HepG2 (cell line): Measurements from ENCODE around the gene LDB3. TPM values are rescaled to one million over a fixed set of nuclear protein-coding genes. Genes with fewer than 3 reads are reported as not detected.

Experiments
- AKAP8 ChIP-seq: sonication (generic); formaldehyde crosslinking; IDR thresholded peaks from 2 replicates; pipeline ENCODE4 v1.5.1; 2020; ENCODE audit warnings: mild to moderate bottlenecking, missing genetic modification reagents
- ASH2L ChIP-seq: fragments of 300-600, 200-600 bp; sonication (generic); IDR thresholded peaks from 2 replicates; pipeline ENCODE4 v1.7.0; 2017; ENCODE audit warnings: low read depth, mild to moderate bottlenecking, moderate library complexity, mixed read lengths, low read length; ENCODE audit not compliant: insufficient read length
- CENPX ChIP-seq: sonication (generic); formaldehyde crosslinking; IDR thresholded peaks from 2 replicates; pipeline ENCODE4 v1.9.0; 2021; ENCODE audit warnings: mild to moderate bottlenecking, missing genetic modification reagents, moderate library complexity
- EHMT2 ChIP-seq: fragments of 200-600 bp; sonication (generic); IDR thresholded peaks from 2 replicates; pipeline ENCODE4 v1.7.0; 2017; ENCODE audit warnings: antibody characterized with exemption, low read depth, low read length, borderline replicate concordance
- ELF3 ChIP-seq: IDR thresholded peaks from 2 replicates; pipeline ENCODE4 v1.6.1; 2016; ENCODE audit warnings: missing genetic modification reagents, missing compliant biosample characterization
- GABPB1 ChIP-seq: IDR thresholded peaks from 2 replicates; pipeline ENCODE4 v1.6.1; 2016; ENCODE audit warnings: mild to moderate bottlenecking, missing genetic modification reagents, moderate library complexity, missing compliant biosample characterization
- GLMP ChIP-seq: sonication (generic); formaldehyde crosslinking; IDR thresholded peaks from 2 replicates; pipeline ENCODE4 v1.9.0; 2021; ENCODE audit warnings: missing genetic modification reagents, mild to moderate bottlenecking, borderline replicate concordance
- HDAC2 ChIP-seq: sonication (generic); formaldehyde crosslinking; IDR thresholded peaks from 2 replicates; pipeline ENCODE4 v1.4.0; 2020; ENCODE audit warnings: missing genetic modification reagents
- KLF12 ChIP-seq: sonication (generic); formaldehyde crosslinking; IDR thresholded peaks from 2 replicates; pipeline ENCODE4 v1.4.0; 2020; ENCODE audit warnings: missing genetic modification reagents, borderline replicate concordance
- MIER2 ChIP-seq: IDR thresholded peaks from 2 replicates; pipeline ENCODE4 v1.6.1; 2016; ENCODE audit warnings: missing biosample characterization, missing genetic modification reagents
- MZF1 ChIP-seq: sonication (generic); formaldehyde crosslinking; IDR thresholded peaks from 2 replicates; pipeline ENCODE4 v1.8.1; 2023; ENCODE audit warnings: mild to moderate bottlenecking, missing genetic modification reagents, borderline replicate concordance
- NCOA2 ChIP-seq: sonication (generic); formaldehyde crosslinking; IDR thresholded peaks from 2 replicates; pipeline ENCODE4 v1.8.0; 2022; ENCODE audit warnings: inconsistent platforms
- PAX8 ChIP-seq: sonication (generic); formaldehyde crosslinking; IDR thresholded peaks from 2 replicates; pipeline ENCODE4 v1.8.0; 2022; ENCODE audit warnings: mild to moderate bottlenecking, missing genetic modification reagents, borderline replicate concordance
- PHF8 ChIP-seq: sonication (generic); formaldehyde crosslinking; IDR thresholded peaks from 2 replicates; pipeline ENCODE4 v1.5.0; 2020; ENCODE audit warnings: missing genetic modification reagents
- PTBP1 ChIP-seq: fragments of 200-400 bp; formaldehyde crosslinking; IDR thresholded peaks from 2 replicates; pipeline ENCODE4 v1.6.1; 2018; ENCODE audit warnings: low read length, low read depth; ENCODE audit not compliant: poor library complexity, severe bottlenecking
- RNF219 ChIP-seq: sonication (generic); formaldehyde crosslinking; IDR thresholded peaks from 2 replicates; pipeline ENCODE4 v1.5.0; 2020; ENCODE audit warnings: mild to moderate bottlenecking, missing genetic modification reagents
- SRY ChIP-seq: sonication (generic); formaldehyde crosslinking; IDR thresholded peaks from 2 replicates; pipeline ENCODE4 v1.8.0; 2022; ENCODE audit warnings: mild to moderate bottlenecking, missing genetic modification reagents
- TEF ChIP-seq: sonication (generic); formaldehyde crosslinking; IDR thresholded peaks from 2 replicates; pipeline ENCODE4 v1.5.0; 2020; ENCODE audit warnings: missing genetic modification reagents
- ZBTB33 ChIP-seq: sonication (generic); formaldehyde crosslinking; IDR thresholded peaks from 2 replicates; pipeline ENCODE4 v1.4.0; 2020; ENCODE audit warnings: missing genetic modification reagents
- ZMAT3 ChIP-seq: sonication (generic); formaldehyde crosslinking; conservative IDR thresholded peaks from 2 replicates; pipeline ENCODE4 v1.7.0; 2021; ENCODE audit warnings: missing genetic modification reagents
- ZNF652 ChIP-seq: IDR thresholded peaks from 2 replicates; pipeline ENCODE4 v1.6.1; 2016; ENCODE audit warnings: low read depth, borderline replicate concordance
- ZNF772 ChIP-seq: sonication (generic); formaldehyde crosslinking; IDR thresholded peaks from 2 replicates; pipeline ENCODE4 v1.5.0; 2020; ENCODE audit warnings: mild to moderate bottlenecking, missing genetic modification reagents
- polyA plus RNA-seq, 8 experiments: library from polyadenylated mRNA; depleted of rRNA in 3 of 8; stranded (reverse) in 7 of 8; unstranded in 1 of 8; fragments of >200 nt; fragmentation: Illumina TruSeq in 4 of 8; extraction: Trizol in 4 of 8; gene quantifications; 2 replicates each; pipeline versions ENCODE4 v1.2.1 to v1.2.3, GENCODE V29; 2011 to 2016; ENCODE audit warnings: low read depth in 4 of 8, missing spikeins in 1 of 8, mixed read lengths in 1 of 8; ENCODE audit not compliant: insufficient read depth in 1 of 8
- total RNA-seq, 5 experiments: library from RNA; depleted of rRNA; stranded (reverse); fragments of >200 nt; fragmentation: Illumina TruSeq; extraction: Trizol; gene quantifications; 2 replicates each; pipeline ENCODE4 v1.2.3, GENCODE V29; 2016; ENCODE audit warnings: low read depth in 1 of 5

LDB3 gene
- total and polyA plus RNA-seq, 2 of the 13 experiments (the other 11 are each of a cell fraction or from before 2014, with no cell fraction given), result not detected

GRCh38 chr10:86757113-86757972 lies 89.0 kb downstream of the LDB3 start (continued):
- TF ChIP-seq ZBTB33 (CRISPR knock-in tag) (no peak), AKAP8 (CRISPR knock-in tag) (no peak), ASH2L (peak; percentile 75), NCOA2 (CRISPR knock-in tag) (no peak), MIER2 (CRISPR knock-in tag) (no peak), ELF3 (no peak), PHF8 (CRISPR knock-in tag) (peak; percentile 62), PAX8 (CRISPR knock-in tag) (no peak), HDAC2 (no peak), MZF1 (CRISPR knock-in tag) (no peak), GLMP (CRISPR knock-in tag) (no peak), RNF219 (CRISPR knock-in tag) (no peak), GABPB1 (0 out of 2 replicates have a peak, but pooled peaks have one; percentile 11), ZNF772 (CRISPR knock-in tag) (no peak), SRY (CRISPR knock-in tag) (no peak), EHMT2 (no peak), KLF12 (no peak), CENPX (no peak), PTBP1 (no peak), ZMAT3 (no peak), ZNF652 (CRISPR knock-in tag) (0 out of 2 replicates have a peak, but pooled peaks have one; percentile 9), TEF (CRISPR knock-in tag) (no peak)
